ENCODE results near the gene UTF1. TPM values are rescaled to one million over a fixed set of nuclear protein-coding genes. Genes with fewer than 3 reads are reported as not detected.

The UTF1 gene
- total RNA-seq, 1 donor from 2014 or later: not detected

- no peaks in the 10 kb centered on the region for H3K36me3 ChIP-seq
- Mint-ChIP-seq H3K36me3 (no peaks in the 10 kb centered on the region), H3K4me1 (peaks cover 25% of the 10 kb centered on the region), H3K9me3 (no peaks in the 10 kb centered on the region), H3K27ac (no peak overlapping the region), H3K27me3 (ENCODE audit: insufficient read depth, low read depth) (peaks cover 6% of the 10 kb centered on the region), H3K4me3 (no peak overlapping the region)
- H3K9me3 ChIP-seq (ENCODE audit: low read depth): no peaks in the 10 kb centered on the region
- TF ChIP-seq CTCF (IDR thresholded peaks at IDR 0.05) (no peak), EZH2 (IDR thresholded peaks at IDR 0.05) (no peak), EZH2phosphoT487 (IDR thresholded peaks at IDR 0.05) (no peak)
- H3K4me1 ChIP-seq: peaks cover 10% of the 10 kb centered on the region
- no peaks in the 10 kb centered on the region for H3K79me2 ChIP-seq (ENCODE audit: low read depth)
- H3K9ac ChIP-seq: no peak overlapping the region
- H3K4me3 ChIP-seq: no peak overlapping the region
- peaks cover 8% of the 10 kb centered on the region for H3F3A ChIP-seq (ENCODE audit: low read depth)
- no peak overlapping the region for H3K27ac ChIP-seq
- H2AFZ ChIP-seq (replicated peaks): no peak overlapping the region
- DNase-seq (ENCODE audit: low spot score): no peak
- no peak overlapping the region for H3K4me2 ChIP-seq
- no peaks in the 10 kb centered on the region for H3K27me3 ChIP-seq
- H4K20me1 ChIP-seq (ENCODE audit: low read depth): no peaks in the 10 kb centered on the region
Measured at GRCh38 chr10:133255323-133255722, 25.3 kb downstream of the UTF1 start.

- no peaks in the 10 kb centered on the region for H3K79me2 ChIP-seq (ENCODE audit: low read depth)
- Mint-ChIP-seq H3K36me3 (no peaks in the 10 kb centered on the region), H3K4me1 (peaks cover 28% of the 10 kb centered on the region), H3K4me3 (peak overlapping the region; percentile 63), H3K9me3 (no peaks in the 10 kb centered on the region), H3K27ac (no peak overlapping the region), H3K27me3 (ENCODE audit: insufficient read depth, low read depth) (peaks cover 7% of the 10 kb centered on the region)
- H3K27me3 ChIP-seq: peaks cover 12% of the 10 kb centered on the region
- no peak overlapping the region for H3K9ac ChIP-seq
- H3K9me3 ChIP-seq (ENCODE audit: low read depth): no peaks in the 10 kb centered on the region
- peak overlapping the region; percentile 26 for H3K4me3 ChIP-seq
- H3K27ac ChIP-seq: no peak overlapping the region
- DNase-seq (ENCODE audit: low spot score): peak; percentile 70
- peak overlapping the region; percentile 74 for H3K4me2 ChIP-seq
- no peaks in the 10 kb centered on the region for H4K20me1 ChIP-seq (ENCODE audit: low read depth)
- TF ChIP-seq EZH2phosphoT487 (IDR thresholded peaks at IDR 0.05) (no peak), EZH2 (IDR thresholded peaks at IDR 0.05) (no peak), CTCF (IDR thresholded peaks at IDR 0.05) (peak; percentile 39)
- H3F3A ChIP-seq (ENCODE audit: low read depth): peaks cover 8% of the 10 kb centered on the region
- H3K4me1 ChIP-seq: peaks cover 19% of the 10 kb centered on the region
- no peaks in the 10 kb centered on the region for H3K36me3 ChIP-seq
- H2AFZ ChIP-seq (replicated peaks): peak overlapping the region; percentile 83
Measured at GRCh38 chr10:133257489-133258065, 27.6 kb downstream of the UTF1 start.

- H3K79me2 ChIP-seq (ENCODE audit: low read depth): no peaks in the 10 kb centered on the region
- H3K4me1 Mint-ChIP-seq: peaks cover 34% of the 10 kb centered on the region
- no peaks in the 10 kb centered on the region for H3K9me3 ChIP-seq (ENCODE audit: low read depth)
- H3K27me3 Mint-ChIP-seq (ENCODE audit: insufficient read depth, low read depth): peaks cover 11% of the 10 kb centered on the region
- TF ChIP-seq EZH2phosphoT487 (IDR thresholded peaks at IDR 0.05) (no peak), EZH2 (IDR thresholded peaks at IDR 0.05) (no peak), CTCF (IDR thresholded peaks at IDR 0.05) (no peak)
- H3K36me3 Mint-ChIP-seq: no peaks in the 10 kb centered on the region
- no peak overlapping the region for H3K4me2 ChIP-seq
- H3K27ac ChIP-seq: no peak overlapping the region
- no peaks in the 10 kb centered on the region for H3K9me3 Mint-ChIP-seq
- H3K27me3 ChIP-seq: peaks cover 19% of the 10 kb centered on the region
- H3K4me3 ChIP-seq: no peak overlapping the region
- no peak overlapping the region for H3K27ac Mint-ChIP-seq
- no peak overlapping the region for H2AFZ ChIP-seq (replicated peaks)
- H3K4me3 Mint-ChIP-seq: no peak overlapping the region
- no peaks in the 10 kb centered on the region for H3K36me3 ChIP-seq
- H3K9ac ChIP-seq: no peak overlapping the region
- DNase-seq (ENCODE audit: low spot score): no peak
- H4K20me1 ChIP-seq (ENCODE audit: low read depth): no peaks in the 10 kb centered on the region
- peaks cover 8% of the 10 kb centered on the region for H3F3A ChIP-seq (ENCODE audit: low read depth)
- H3K4me1 ChIP-seq: peaks cover 20% of the 10 kb centered on the region
Measured at GRCh38 chr10:133258066-133258817, 28.2 kb downstream of the UTF1 start.
